Activated T-cell treated with anti-CD3 and anti-CD28 coated beads, Interleukin-2, amount 50 U/mL, for 1 hour (primary cell): ENCODE measurements around the gene MAD2L2.
A peak's percentile ranks its signal among the peaks of the same experiment; 100 is the strongest.

ENCODE experiments used
- DNase-seq: peaks from one replicate; pipeline ENCODE4 v3.0.0-alpha.2; 2020

The MAD2L2 gene

DNA sequence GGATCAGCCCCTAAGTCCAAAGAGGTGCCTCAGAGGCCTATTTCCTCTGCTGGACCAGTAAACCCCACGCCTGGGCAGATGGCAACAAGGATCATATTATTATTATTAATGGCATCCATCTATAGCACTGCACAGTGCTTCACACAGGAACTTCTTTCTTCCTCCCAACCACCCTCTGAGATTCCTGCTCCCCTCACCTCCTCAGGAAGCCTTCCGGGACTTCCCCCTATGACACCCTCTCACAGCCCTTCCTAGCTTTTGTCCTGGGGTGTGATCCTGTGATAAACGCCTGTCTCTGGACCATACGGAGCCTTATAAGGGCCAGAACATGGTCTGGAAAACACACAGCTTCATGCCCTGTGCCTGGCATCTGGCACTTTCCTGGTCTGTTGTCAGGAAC lies 29.9 kb downstream of the MAD2L2 start:
- no peak for DNase-seq

DNA sequence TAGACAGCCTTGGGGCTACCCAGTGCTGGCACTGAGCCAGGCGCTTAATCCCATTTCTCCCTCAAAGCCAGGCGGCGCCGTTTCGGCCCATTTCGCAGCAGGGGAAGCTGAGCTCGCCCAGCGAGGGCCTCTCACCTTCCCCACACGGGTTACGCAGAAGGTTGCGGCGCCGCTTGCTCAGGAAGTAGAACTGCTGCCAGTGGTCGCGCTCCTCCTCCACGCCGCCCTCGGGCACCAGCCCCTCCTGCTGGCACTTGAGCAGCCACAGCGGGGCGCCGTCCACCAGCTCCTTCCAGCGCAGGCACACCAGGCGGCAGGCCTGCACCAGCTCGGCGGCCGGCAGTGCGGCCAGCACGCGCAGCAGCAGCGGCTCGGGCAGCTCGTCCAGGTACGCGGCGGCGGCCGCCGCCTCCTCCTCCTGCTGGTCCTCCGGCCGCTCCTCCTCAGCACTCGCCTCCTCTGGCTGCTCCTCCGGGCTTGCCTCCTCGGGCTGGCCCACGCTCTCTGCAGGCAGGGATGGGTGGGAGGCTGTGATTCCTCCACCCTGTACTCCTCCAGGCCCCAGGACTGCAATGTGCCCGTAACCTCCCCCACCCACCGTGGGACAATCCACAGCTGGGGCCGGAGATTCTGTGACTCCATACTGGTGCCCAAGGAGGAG lies 30.5 kb downstream of the MAD2L2 start:
- peak; percentile 75 for DNase-seq

DNA sequence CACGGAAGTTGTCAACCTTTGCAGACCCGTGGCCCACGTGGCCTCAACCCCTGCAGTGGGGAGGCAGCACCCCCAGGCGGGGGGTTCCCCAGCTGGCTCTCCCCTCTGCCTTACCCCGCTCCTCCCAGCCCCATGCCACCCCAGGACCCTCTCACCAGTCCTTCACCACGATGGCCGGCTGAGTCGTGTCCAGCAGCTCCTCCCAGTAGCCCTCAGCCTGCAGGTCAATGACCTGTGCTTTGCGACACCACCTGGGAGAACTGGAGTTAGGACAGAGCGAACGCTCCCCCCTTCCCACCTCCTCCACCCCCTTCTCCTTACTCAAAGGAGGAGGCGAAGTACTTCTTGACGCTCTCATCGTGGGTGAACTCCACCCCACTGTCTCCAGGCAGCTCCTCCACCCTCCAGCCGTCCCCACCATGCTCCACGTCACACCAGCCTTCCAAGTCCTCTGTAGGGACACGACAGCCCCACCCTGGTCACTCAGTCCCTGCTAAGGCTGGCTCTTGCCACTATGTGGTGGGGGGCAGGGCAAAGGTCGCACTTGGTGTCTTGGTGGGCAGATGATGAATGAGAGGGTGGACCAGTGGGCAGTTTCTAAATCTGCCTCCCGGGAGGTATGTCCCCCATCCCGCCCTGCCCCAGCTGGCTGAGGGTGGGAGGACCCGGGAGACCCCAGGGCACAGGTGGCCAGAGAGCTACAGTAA lies 31.2 kb downstream of the MAD2L2 start:
- no peak for DNase-seq

DNA sequence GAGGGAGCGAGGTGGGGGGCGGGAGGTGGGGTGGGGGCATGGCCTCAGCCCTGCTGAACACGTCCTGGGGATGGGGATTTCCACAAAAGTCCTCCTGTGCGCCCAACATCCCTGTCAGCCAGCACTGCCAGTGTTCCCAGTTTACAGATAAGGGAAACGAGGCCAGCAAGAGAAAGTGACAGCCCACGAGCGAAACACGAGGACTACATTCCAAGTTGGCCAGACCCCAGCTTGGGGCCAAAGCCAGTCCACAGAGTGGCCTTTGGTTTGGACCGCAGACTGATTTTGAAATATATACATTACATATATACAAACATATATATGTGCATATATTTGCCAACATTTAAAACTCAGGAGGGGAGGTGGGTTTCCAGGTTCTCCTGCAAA lies 31.7 kb downstream of the MAD2L2 start:
- DNase-seq = no peak

DNA sequence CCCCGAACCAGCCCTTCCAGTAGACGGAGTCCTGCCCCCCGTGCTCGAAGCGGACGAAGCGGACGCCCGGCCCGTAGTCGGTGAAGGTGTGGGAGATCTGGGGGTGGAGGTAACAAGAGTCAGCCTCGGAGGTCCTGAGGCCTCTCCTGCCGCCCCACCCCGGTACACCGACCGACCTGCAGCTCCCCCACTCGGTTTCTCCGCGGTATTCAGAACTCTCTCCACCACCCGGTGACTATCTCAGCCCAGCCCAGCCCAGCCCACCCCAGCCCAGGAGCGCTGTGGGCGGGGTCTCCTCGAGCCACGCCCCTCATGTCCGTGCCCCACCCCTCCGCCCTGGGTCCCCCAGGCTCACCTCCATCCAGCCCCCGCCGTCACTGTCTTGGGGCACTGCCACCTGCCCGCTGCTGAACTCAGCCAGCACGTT lies 32.2 kb downstream of the MAD2L2 start:
- DNase-seq = peak; percentile 58

DNA sequence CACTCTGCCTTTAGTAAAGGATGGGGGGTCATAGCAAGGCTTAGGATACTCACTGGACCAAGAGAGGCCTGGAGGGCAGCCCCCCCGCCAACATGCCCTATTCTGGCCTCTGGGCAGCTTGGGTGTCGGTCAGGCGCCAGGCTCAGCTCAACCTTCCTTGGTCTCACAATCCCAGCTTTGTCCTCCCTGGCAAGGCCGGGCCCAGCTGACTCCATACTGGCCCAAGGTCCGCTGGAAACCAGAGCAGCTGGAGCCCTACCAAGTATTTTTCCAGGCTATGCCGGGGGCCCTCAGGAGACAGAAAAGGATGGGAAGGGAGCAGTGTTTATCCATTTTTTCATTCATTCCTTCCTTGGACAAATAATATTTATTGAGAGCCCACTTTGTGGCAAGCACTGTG lies 32.9 kb downstream of the MAD2L2 start:
- DNase-seq = no peak

DNA sequence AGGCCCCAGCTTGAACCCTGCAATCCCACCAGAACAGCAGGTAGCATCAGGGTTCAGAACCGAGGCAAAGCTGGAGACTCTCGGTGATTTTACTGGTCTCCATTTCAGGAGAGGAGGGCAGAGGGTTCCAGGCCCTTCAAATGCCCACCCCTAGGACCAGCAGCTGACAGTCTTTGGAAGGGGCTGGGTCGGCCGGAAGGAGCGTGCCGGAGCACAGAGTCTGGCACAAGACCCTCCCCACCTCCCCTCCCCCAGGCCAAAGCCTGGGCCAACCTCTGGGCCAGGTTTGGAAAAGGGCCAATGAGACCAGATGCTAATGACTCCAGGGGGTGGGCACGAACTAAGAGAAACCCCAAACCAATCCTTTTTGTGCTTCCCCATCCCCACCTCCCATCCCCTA lies 33.6 kb downstream of the MAD2L2 start:
- no peak for DNase-seq

DNA sequence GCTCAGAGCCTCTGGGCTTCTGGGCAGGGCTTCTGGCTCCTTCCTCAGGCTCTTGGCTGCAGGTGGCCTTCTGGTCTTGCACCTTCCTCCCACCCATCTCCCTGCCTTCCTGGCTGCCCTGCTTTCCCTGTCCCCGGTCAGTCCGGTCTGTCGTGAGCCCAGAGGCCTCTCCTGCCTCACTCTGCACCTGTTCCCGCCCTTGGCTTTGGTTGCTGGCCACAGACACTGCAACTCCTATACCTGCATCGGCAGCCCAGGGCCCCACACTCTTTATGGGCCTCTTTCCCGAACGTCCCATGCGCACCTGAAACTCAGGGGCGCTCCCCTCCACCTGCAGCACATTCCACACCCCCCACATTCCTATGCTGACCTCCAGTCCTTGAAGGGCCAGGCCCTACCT lies 34.6 kb downstream of the MAD2L2 start:
- no peak for DNase-seq

DNA sequence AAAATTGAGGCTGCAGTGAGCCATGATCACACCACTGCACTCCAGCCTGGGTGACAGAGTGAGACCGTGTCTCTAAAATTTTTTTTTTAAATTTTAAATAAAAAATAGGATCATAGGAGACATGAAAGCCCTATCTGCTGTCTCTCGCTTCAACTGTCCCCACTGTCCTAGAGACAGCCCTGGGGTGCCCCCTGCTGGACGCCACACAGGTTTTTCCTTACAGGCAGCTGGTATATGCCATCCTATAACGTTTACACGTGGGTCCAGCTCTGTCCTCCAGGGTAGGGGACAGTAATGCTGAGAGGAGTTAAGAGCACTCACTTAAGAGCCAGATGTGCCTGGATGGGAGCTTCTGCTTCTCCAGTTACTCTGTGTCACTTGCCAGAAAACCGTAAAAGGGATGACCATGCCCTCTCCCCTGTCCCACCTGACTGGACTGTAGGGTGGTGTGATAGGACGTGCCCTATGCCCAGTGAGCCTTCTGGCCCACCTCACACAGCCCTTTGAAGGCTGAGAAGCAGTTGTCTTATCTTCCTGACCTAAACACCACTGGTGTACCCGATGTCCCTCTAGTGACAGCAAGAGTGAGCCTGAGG lies 35.2 kb downstream of the MAD2L2 start:
- DNase-seq = peak; percentile 80

DNA sequence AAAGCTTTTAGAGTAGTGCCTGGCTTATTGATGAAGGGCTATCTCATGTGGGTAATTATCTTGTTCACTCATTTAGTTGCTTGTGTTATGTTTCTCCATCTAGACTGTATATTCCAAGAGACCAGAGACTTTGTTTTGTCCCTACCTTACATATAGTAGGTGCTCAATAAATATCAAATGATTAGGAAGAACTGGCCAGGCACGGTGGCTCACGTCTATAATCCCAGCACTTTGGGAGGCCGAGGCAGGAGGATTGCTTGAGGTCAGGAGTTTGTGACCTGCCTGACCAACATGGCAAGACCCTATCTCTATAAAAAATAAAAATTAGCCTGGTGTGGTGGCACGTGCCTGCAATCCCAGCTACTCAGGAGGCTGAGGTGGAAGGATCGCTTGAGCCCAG lies 35.7 kb downstream of the MAD2L2 start:
- DNase-seq = no peak

DNA sequence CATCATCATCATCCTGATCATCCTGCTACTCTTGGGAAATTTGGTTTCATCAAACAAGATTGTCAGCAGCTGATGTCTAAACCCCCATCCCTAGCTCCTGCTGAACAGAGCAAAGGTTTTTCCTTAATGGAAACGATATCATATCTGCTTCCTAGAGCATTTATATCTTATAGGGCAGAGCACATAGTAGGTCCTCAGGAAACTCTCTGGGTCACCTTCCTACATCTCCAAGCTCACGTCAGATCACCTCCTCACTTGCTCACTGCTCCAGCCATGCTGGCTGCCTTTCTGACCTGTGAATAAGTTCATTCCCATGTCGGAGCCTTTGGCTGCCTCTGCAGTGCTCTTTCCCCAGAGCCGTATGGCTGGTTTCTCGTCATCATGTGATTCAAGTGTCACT lies 37.2 kb downstream of the MAD2L2 start:
- DNase-seq = no peak

DNA sequence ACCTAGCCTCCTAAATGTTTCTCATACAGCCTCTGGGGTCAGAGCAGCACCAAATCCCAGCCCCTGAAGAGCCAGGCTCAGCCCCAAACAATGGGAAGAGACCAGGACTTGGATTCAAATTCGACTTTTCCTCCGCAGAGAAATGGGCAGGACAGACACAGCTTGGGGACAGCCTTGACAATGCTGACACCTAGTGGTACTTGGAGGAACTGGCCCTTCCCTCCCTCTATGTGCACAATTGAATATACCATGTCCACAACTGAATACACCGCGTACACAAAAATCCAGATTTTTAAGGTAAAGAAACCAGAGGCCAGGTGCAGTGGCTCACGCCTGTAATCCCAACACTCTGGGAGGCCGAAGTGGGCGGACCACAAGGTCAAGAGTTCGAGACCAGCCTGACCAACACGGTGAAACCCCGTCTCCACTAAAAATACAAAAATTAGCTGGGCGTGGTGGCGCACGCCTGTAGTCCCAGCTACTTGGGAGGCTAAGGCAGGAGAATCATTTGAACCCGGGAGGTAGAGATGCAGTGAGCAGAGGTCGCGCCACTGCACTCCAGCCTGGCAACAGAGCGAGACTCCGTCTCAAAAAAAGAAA lies 38.4 kb downstream of the MAD2L2 start:
- peak; percentile 67 for DNase-seq

DNA sequence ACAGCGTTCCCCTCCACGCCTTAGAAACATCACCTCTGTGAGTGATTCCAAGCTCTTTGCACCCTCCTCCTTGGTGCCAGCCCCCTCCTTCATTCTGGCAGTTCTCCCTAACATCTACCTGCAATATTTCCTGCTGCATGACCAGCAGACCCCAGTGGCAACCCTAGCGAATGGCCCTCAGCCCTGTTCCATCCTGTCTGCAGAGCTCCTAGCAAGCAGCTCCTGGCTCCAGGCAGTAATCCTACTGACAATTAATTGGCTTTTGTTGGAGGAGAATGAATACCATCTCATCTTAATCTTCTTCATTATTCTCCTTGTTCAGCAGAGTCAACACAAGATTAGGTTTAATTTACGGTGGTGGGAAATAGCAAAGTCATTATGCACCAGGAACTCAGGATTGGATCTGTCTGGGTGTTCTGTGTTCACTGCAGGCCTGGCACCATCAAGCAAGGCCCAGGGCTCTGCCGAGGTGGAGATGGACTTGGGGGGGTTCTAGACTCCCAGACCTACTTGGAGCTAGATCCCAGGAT lies 39.1 kb downstream of the MAD2L2 start:
- no peak for DNase-seq

DNA sequence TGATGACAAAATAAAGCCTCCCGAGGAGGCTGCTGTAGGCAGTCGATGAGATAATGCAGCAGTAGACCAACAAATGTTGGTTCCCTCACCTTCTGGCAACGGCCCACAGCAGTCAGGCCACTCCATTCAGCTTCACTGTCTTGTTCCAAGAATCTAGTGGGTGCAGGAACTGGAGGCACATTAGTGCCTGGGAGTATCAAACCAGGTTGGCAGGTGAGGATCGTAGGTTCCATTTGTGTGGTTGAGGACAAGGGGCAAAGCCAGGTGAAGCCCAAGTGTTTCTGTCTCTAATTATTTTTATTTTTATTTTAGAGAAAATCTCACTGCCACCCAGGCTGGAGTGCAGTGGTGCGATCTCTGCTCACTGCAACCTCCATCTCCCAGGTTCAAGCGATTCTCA lies 40.0 kb downstream of the MAD2L2 start:
- DNase-seq = no peak

DNA sequence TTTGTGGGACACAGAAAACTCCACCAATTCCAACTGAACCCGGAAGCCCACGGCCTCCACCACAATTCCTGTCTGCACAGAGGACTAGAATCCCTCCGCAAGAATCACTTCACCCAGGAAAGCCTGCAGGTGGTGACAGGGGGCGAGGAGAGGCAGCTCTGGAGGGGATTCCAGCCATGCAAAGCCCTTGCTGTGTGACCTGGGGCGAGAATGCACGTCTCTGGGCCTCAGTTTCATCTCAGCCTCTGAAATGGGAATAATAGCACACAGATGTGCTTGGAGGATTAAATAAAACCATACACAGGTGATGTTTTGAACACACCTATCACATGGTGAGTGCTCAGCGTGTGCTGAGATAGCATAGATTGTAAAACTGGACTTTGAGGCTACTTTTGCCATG lies 40.8 kb downstream of the MAD2L2 start:
- no peak for DNase-seq

DNA sequence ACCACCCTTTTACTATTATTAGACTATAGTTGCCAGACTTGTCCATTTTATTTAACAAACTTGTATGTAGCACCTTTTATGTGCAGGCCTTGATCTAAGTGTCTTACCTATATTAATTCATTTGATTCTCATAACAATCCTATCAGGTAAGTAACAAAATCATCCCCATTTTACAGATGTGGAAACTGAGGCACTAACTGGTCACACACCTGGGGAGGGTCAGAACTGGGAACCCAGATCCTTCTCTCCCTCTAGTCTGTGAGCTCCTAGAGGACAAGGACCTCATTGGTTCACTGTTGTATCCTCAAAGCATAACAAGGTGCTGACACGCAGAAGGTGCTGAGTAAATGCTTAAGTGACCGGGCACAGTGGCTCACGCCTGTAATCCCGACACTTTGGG lies 41.6 kb downstream of the MAD2L2 start:
- no peak for DNase-seq

DNA sequence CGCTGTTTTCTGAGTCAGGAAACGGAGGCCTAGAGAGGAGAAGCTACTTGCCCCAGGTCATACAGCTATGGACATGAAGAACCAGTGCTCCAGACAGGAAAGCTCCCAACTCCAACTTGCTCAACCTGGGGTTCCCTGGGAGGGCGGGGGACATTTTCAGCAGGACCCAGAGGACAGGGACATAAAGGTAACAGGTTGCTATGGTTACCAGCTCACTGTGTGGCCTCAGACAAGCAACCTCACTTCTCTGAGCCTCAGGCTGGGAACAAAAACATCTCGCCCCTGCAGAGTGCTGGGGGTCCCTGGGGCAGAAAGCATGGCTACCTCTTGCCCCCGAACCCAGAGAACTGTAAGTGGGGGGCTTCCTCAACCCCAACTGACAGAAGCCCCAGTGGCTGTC lies 42.8 kb downstream of the MAD2L2 start:
- no peak for DNase-seq

DNA sequence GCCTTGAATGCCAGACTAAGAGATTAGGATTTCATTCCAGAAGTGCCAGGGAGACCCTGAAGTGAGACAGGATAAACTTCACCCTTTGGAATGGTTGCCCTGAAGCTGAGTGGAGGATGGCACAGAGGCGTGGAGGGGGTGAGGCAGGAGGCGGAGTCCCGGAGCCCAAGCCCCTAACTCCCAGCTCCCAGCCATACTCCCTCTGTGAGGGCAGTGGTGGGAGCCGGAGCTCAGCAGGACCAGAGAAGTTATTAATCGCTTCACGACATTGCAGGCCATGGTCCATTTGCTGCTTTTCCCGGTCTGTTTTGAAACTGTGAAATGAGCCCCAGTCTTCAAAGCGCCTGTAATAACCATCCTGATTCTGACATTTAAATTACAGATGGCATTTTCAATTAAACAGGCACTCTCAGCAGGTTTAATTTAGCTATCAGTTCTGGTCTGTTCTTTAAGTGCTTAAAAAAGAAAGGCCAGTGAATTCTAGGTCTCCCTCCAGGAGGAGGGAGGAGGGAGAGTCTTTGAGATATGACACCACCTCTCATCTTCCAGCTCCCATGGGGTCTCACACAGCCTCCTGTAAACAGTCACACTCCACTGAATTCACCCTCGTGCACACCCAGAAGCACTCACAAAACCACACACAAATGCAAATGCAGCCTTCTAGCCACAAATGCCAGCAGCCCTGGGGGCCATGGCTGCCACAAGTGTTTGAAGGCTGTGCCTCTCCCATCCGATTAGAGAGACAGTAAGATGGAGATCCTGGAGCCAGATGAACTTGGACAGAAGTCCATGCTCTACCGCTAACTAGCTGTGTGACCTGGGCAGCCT lies 46.4 kb downstream of the MAD2L2 start:
- DNase-seq = no peak

DNA sequence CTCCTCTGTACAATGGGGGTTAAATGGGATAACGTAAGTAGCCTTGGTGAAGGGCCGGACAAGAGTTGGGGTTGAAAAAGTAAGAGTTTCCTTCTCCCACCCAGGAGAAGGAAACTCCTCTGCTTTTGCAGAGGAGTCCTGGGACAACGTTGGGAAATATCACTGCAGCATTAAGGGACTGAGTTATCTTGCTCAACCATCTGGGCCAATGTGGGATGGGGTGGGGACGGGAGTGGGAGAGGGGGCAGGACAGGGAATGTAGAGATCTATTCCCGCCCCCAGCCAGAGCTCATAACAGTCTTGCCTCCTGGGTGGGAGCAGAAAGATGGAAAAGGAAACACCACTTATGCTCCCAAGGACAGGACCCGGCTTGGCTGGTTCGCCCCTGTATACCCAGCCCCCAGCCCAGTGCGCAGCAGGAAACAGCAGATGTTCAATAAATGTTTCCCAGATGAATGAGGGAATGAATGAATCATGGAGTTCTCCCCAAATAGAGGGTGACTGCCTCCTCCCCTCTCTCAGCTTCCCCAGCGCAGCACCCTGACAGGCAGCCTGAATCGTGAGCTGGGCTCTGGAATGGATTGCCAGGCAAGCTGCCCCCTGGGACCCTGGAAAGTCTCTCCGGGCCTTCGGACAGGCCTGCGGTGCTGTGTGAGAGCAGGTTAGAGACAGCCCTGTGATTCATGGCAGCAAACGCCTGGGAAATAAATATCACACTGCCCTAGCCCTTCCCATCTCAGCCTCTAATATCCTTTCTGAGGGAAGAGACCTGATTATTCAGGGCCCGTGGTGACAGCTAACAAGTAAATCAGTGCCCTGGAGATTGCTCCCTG lies 51.5 kb downstream of the MAD2L2 start:
- no peak for DNase-seq

DNA sequence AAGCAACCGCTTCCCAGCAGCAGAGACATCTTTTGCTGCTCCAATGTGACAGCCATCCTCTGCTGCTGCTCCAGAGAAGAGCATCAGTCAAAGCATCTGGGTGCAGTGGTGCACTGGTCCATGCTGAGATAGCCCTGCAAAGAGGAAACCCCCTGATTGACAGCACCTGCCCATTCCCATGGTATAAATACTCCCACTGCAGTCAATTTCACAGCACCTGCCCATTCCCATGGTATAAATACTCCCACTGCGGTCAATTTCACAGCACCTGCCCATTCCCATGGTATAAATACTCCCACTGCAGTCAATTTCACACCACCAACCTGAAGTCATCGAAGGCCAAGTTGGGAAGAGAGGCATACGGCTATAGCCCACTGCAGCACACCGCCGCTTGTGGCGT lies 52.2 kb downstream of the MAD2L2 start:
- no peak for DNase-seq

DNA sequence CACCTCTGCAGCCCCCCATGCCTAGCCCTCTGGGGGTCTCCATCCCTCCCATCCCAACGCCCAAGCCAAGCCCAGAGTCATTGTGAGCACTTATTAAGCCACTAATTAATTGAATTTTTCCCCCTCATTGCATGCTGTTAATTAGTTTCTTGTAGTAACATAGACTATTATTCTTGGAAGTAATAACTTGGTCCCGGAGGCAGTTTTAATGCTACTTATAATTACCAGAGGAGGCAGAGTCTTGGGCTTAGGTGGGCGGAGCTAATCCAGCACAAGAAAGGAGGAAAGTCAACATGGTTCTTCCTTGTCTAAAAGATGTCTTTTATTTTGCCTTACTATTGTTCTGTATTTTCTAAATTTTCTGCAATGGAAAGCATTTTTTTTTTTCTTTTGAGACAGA lies 54.4 kb downstream of the MAD2L2 start:
- no peak for DNase-seq
